Activated CD4-positive, alpha-beta T cell treated with anti-CD3 and anti-CD28 coated beads, Interleukin-2, amount 10 ng/mL, durations not matched to agents 7 days and 5 days (primary cell): Measurements from ENCODE around the gene SFSWAP. TPM values are rescaled to one million over a fixed set of nuclear protein-coding genes. Genes with fewer than 3 reads are reported as not detected.
"Not testable (repeated sequence)": the region's sequence is repeated elsewhere in the genome, so short reads cannot be mapped to it uniquely, and the experiment has no call there.

Source experiments
- CTCF ChIA-PET: fragments of 350-600 bp; sonication (Branson Sonifier 250); formaldehyde crosslinking; loops from one replicate; lab custom pipeline; 2021; ENCODE audit warnings: antibody characterized with exemption; lab: Charles Lee
- POLR2A ChIA-PET: fragments of 350-600 bp; sonication (Branson Sonifier 250); formaldehyde crosslinking; loops from one replicate; lab custom pipeline; 2021; ENCODE audit warnings: antibody characterized with exemption; lab: Charles Lee
- DNase-seq: peaks from one replicate; pipeline ENCODE4 v3.0.0-alpha.2; 2020
- H3K27ac Mint-ChIP-seq: one replicate; pipeline ENCODE4 v1.8.0; 2021; ENCODE audit warnings: mild to moderate bottlenecking, moderate library complexity, mixed read lengths
- H3K27me3 Mint-ChIP-seq: one replicate; pipeline ENCODE4 v1.8.0; 2021; ENCODE audit warnings: mixed read lengths
- H3K36me3 Mint-ChIP-seq: one replicate; pipeline ENCODE4 v1.8.0; 2021; ENCODE audit warnings: low read depth, mixed read lengths
- H3K4me1 Mint-ChIP-seq: one replicate; pipeline ENCODE4 v1.8.0; 2021; ENCODE audit warnings: mixed read lengths
- H3K4me3 Mint-ChIP-seq: one replicate; pipeline ENCODE4 v1.8.0; 2021; ENCODE audit warnings: mild to moderate bottlenecking, moderate library complexity, mixed read lengths
- H3K9me3 Mint-ChIP-seq: one replicate; pipeline ENCODE4 v1.8.0; 2021; ENCODE audit warnings: mixed read lengths
- total RNA-seq, 2 experiments: library from RNA; stranded (reverse); gene quantifications; one replicate each; pipeline ENCODE4 v1.2.3, GENCODE V29; 2021

SFSWAP gene
- total RNA-seq, 2 experiments from 2014 or later, result 51.4 to 59.0 TPM

GRCh38 chr12:131700271-131700670, 10.6 kb upstream of the SFSWAP start:
- POLR2A ChIA-PET, result no interaction called here
- peaks cover under 1% of the 10 kb centered on the region for H3K27me3 Mint-ChIP-seq

GRCh38 chr12:131701705-131702572, 9.0 kb upstream of the SFSWAP start:
- POLR2A ChIA-PET, result no interaction called here
- peaks cover 2% of the 10 kb centered on the region for H3K4me1 Mint-ChIP-seq
- CTCF ChIA-PET, result no interaction called here
- peaks cover 9% of the 10 kb centered on the region for H3K9me3 Mint-ChIP-seq
- no peak overlapping the region for H3K4me3 Mint-ChIP-seq
- no peak overlapping the region for H3K27ac Mint-ChIP-seq
- peaks cover 4% of the 10 kb centered on the region for H3K27me3 Mint-ChIP-seq
- DNase-seq, result no peak
- H3K36me3 Mint-ChIP-seq, result no peaks in the 10 kb centered on the region

More at GRCh38 chr12:131700271-131700670, 10.6 kb upstream of the SFSWAP start:
- no peak for DNase-seq
- Mint-ChIP-seq H3K36me3 (no peaks in the 10 kb centered on the region), H3K4me1 (peaks cover 2% of the 10 kb centered on the region), H3K4me3 (no peak overlapping the region), H3K9me3 (peaks cover 9% of the 10 kb centered on the region), H3K27ac (no peak overlapping the region)
- CTCF ChIA-PET, result interaction anchor here (1.0 kb wide), 1 partner anchor 9 kb away, joined by 3 read pairs; no protein-coding TSS in a partner anchor

- Mint-ChIP-seq H3K27ac (no peak overlapping the region), H3K4me1 (peaks cover 2% of the 10 kb centered on the region), H3K4me3 (no peak overlapping the region), H3K27me3 (peaks cover 4% of the 10 kb centered on the region), H3K9me3 (peaks cover 9% of the 10 kb centered on the region), H3K36me3 (no peaks in the 10 kb centered on the region)
- CTCF ChIA-PET, result no interaction called here
- no peak for DNase-seq
- POLR2A ChIA-PET, result no interaction called here
These were observed 8.4 kb upstream of the SFSWAP start for GRCh38 chr12:131702573-131702877.

- H3K9me3 Mint-ChIP-seq, result peaks cover 9% of the 10 kb centered on the region
- peaks cover 2% of the 10 kb centered on the region for H3K4me1 Mint-ChIP-seq
- no peaks in the 10 kb centered on the region for H3K36me3 Mint-ChIP-seq
- ChIA-PET CTCF (interaction anchor here (0.7 to 1.5 kb wide), 2 partner anchors 11 to 468 kb away, joined by 3 read pairs; no protein-coding TSS in a partner anchor), POLR2A (no interaction called here)
- no peak overlapping the region for H3K27ac Mint-ChIP-seq
- DNase-seq, result no peak
- no peak overlapping the region for H3K4me3 Mint-ChIP-seq
- peaks cover 4% of the 10 kb centered on the region for H3K27me3 Mint-ChIP-seq
These were observed 7.7 kb upstream of the SFSWAP start for GRCh38 chr12:131703161-131703560.

GRCh38 chr12:131704509-131704908, 6.4 kb upstream of the SFSWAP start:
- Mint-ChIP-seq H3K9me3 (peaks cover 9% of the 10 kb centered on the region), H3K27ac (no peak overlapping the region), H3K4me3 (no peak overlapping the region), H3K27me3 (peaks cover 4% of the 10 kb centered on the region), H3K4me1 (peaks cover 3% of the 10 kb centered on the region), H3K36me3 (no peaks in the 10 kb centered on the region)
- DNase-seq, result no peak
- POLR2A ChIA-PET, result no interaction called here
- CTCF ChIA-PET, result interaction anchor here (0.6 to 1.5 kb wide), 2 partner anchors 10 to 837 kb away, joined by 3 read pairs; no protein-coding TSS in a partner anchor

GRCh38 chr12:131706709-131707108, 4.2 kb upstream of the SFSWAP start:
- H3K9me3 Mint-ChIP-seq, POLR2A ChIA-PET, H3K36me3 Mint-ChIP-seq, H3K4me3 Mint-ChIP-seq, H3K27ac Mint-ChIP-seq, H3K27me3 Mint-ChIP-seq, DNase-seq: not testable (repeated sequence)
- CTCF ChIA-PET, result interaction anchor here (0.9 to 1.1 kb wide), 2 partner anchors 14 to 160 kb away, joined by 3 read pairs; no protein-coding TSS in a partner anchor
- H3K4me1 Mint-ChIP-seq, result peaks cover 15% of the 10 kb centered on the region

- DNase-seq, result no peak
- Mint-ChIP-seq H3K27me3 (peaks cover 4% of the 10 kb centered on the region), H3K4me3 (peak overlapping the region; percentile 99), H3K36me3 (peaks cover 9% of the 10 kb centered on the region), H3K9me3 (peaks cover 7% of the 10 kb centered on the region), H3K4me1 (peaks cover 30% of the 10 kb centered on the region), H3K27ac (peak overlapping the region; percentile 98)
- POLR2A ChIA-PET, result no interaction called here
- CTCF ChIA-PET, result interaction anchor here (0.6 to 1.1 kb wide), 4 partner anchors 9 to 219 kb away, joined by 3 read pairs; no protein-coding TSS in a partner anchor
These were observed 1.7 kb upstream of the SFSWAP start for GRCh38 chr12:131709226-131709625.

- ChIA-PET CTCF (interaction anchor here (1.0 kb wide), 1 partner anchor 15 kb away, joined by 3 read pairs; no protein-coding TSS in a partner anchor), POLR2A (no interaction called here)
- DNase-seq, result peak; percentile 8
These were observed 788 bp downstream of the SFSWAP start for GRCh38 chr12:131711551-131712205.

GRCh38 chr12:131713349-131713748, 2.5 kb downstream of the SFSWAP start:
- DNase-seq, result no peak
- Mint-ChIP-seq H3K9me3 (peaks cover 2% of the 10 kb centered on the region), H3K4me3 (no peak overlapping the region), H3K36me3 (peaks cover 37% of the 10 kb centered on the region), H3K27me3 (no peaks in the 10 kb centered on the region), H3K4me1 (peaks cover 30% of the 10 kb centered on the region), H3K27ac (no peak overlapping the region)
- POLR2A ChIA-PET, result interaction anchor here (0.6 kb wide), 1 partner anchor 104 kb away, joined by 3 read pairs; no protein-coding TSS in a partner anchor
- CTCF ChIA-PET, result interaction anchor here (1.2 kb wide), 1 partner anchor 10 kb away, joined by 3 read pairs; no protein-coding TSS in a partner anchor

More at GRCh38 chr12:131711551-131712205, 788 bp downstream of the SFSWAP start:
- Mint-ChIP-seq H3K4me3 (peak overlapping the region; percentile 99), H3K27ac (peak overlapping the region; percentile 98), H3K4me1 (peaks cover 30% of the 10 kb centered on the region), H3K9me3 (peaks cover 2% of the 10 kb centered on the region), H3K27me3 (no peaks in the 10 kb centered on the region), H3K36me3 (peaks cover 27% of the 10 kb centered on the region)

GRCh38 chr12:131714759-131715158, 3.9 kb downstream of the SFSWAP start:
- DNase-seq, result no peak
- ChIA-PET POLR2A (no interaction called here), CTCF (interaction anchor here (1.2 kb wide), 1 partner anchor 11 kb away, joined by 3 read pairs; no protein-coding TSS in a partner anchor)
- H3K36me3 Mint-ChIP-seq, result peaks cover 49% of the 10 kb centered on the region
- no peak overlapping the region for H3K4me3 Mint-ChIP-seq
- H3K27me3 Mint-ChIP-seq, result no peaks in the 10 kb centered on the region
- peaks cover under 1% of the 10 kb centered on the region for H3K9me3 Mint-ChIP-seq
- H3K4me1 Mint-ChIP-seq, result peaks cover 27% of the 10 kb centered on the region
- H3K27ac Mint-ChIP-seq, result no peak overlapping the region

- H3K36me3 Mint-ChIP-seq, result peaks cover 58% of the 10 kb centered on the region
- no peaks in the 10 kb centered on the region for H3K27me3 Mint-ChIP-seq
- POLR2A ChIA-PET, result no interaction called here
- CTCF ChIA-PET, result interaction anchor here (1.0 to 1.9 kb wide), 2 partner anchors 8 to 14 kb away, joined by 3 to 5 read pairs; no protein-coding TSS in a partner anchor
- no peak overlapping the region for H3K27ac Mint-ChIP-seq
- H3K4me1 Mint-ChIP-seq, result peaks cover 20% of the 10 kb centered on the region
- no peak for DNase-seq
- no peaks in the 10 kb centered on the region for H3K9me3 Mint-ChIP-seq
- H3K4me3 Mint-ChIP-seq, result no peak overlapping the region
These were observed 5.4 kb downstream of the SFSWAP start for GRCh38 chr12:131716282-131716681.

GRCh38 chr12:131720241-131720640, 9.4 kb downstream of the SFSWAP start:
- Mint-ChIP-seq H3K36me3 (peaks cover 63% of the 10 kb centered on the region), H3K4me3 (no peak overlapping the region), H3K4me1 (peaks cover 27% of the 10 kb centered on the region), H3K27me3 (no peaks in the 10 kb centered on the region), H3K9me3 (no peaks in the 10 kb centered on the region), H3K27ac (no peak overlapping the region)
- DNase-seq, result no peak
- ChIA-PET CTCF (interaction anchor here (1.2 kb wide), 1 partner anchor 116 kb away, joined by 3 read pairs; no protein-coding TSS in a partner anchor), POLR2A (no interaction called here)
